GM23338 (cell line): ENCODE data around the gene EEF2K. TPM values are rescaled to one million over a fixed set of nuclear protein-coding genes. Genes with fewer than 3 reads are reported as not detected.

Experiments used
- ATAC-seq: fragments of 200-7000 bp; cut with Tn5 transposase; 3 replicates; pipeline ENCODE4 v1.9.1; 2020
- DNase-seq: peaks from one replicate; pipeline ENCODE4 v3.0.0-alpha.2; 2015; ENCODE audit warnings: low spot score
- H2AFZ ChIP-seq: fragments of 200-600 bp; sonication (generic); 2 replicates; pipeline ENCODE4 v1.8.0; 2016; ENCODE audit warnings: antibody characterized with exemption, mild to moderate bottlenecking, moderate library complexity
- H3F3A ChIP-seq: fragments of 200-600 bp; sonication (generic); replicated peaks from 2 replicates; pipeline ENCODE4 v1.8.0; 2017; ENCODE audit warnings: antibody characterized with exemption, mixed run types, low read depth
- H3K27ac ChIP-seq: fragments of 200-600 bp; sonication (generic); 2 replicates; pipeline ENCODE4 v1.6.1; 2016; ENCODE audit warnings: low read depth
- H3K27me3 ChIP-seq: fragments of 200-600 bp; sonication (generic); 2 replicates; pipeline ENCODE4 v1.8.0; 2016; ENCODE audit warnings: mild to moderate bottlenecking, mixed run types, moderate library complexity; ENCODE audit not compliant: insufficient read depth
- H3K36me3 ChIP-seq: fragments of 200-600 bp; sonication (generic); 2 replicates; pipeline ENCODE4 v1.8.0; 2016; ENCODE audit warnings: mild to moderate bottlenecking; ENCODE audit not compliant: insufficient read depth
- H3K4me1 ChIP-seq: fragments of 200-600 bp; sonication (generic); 2 replicates; pipeline ENCODE4 v1.8.0; 2016; ENCODE audit warnings: mild to moderate bottlenecking, moderate library complexity; ENCODE audit not compliant: insufficient read depth
- H3K4me2 ChIP-seq: fragments of 200-600 bp; sonication (generic); 2 replicates; pipeline ENCODE4 v1.7.1; 2017; ENCODE audit warnings: mixed run types
- H3K4me3 ChIP-seq: fragments of 200-600 bp; sonication (generic); 2 replicates; pipeline ENCODE4 v1.6.1; 2016; ENCODE audit warnings: mixed run types
- H3K79me2 ChIP-seq: fragments of 200-600 bp; sonication (generic); replicated peaks from 2 replicates; pipeline ENCODE4 v1.8.0; 2017; ENCODE audit warnings: mild to moderate bottlenecking; ENCODE audit not compliant: insufficient read depth
- H3K9me2 ChIP-seq: fragments of 200-600 bp; sonication (generic); 2 replicates; pipeline ENCODE4 v1.8.0; 2017; ENCODE audit not compliant: insufficient read depth
- H4K20me1 ChIP-seq: fragments of 200-600 bp; sonication (generic); replicated peaks from 2 replicates; pipeline ENCODE4 v1.8.0; 2017; ENCODE audit warnings: mild to moderate bottlenecking; ENCODE audit not compliant: insufficient read depth
- H3K27ac Mint-ChIP-seq: 2 replicates; pipeline ENCODE4 v1.8.0; 2020; ENCODE audit warnings: inconsistent platforms, mild to moderate bottlenecking, moderate library complexity, mixed read lengths
- H3K27me3 Mint-ChIP-seq: 3 replicates; pipeline ENCODE4 v1.8.0; 2022; ENCODE audit warnings: low read depth, mild to moderate bottlenecking, moderate library complexity, mixed read lengths, inconsistent platforms; ENCODE audit not compliant: insufficient read depth, poor library complexity
- H3K36me3 Mint-ChIP-seq: 3 replicates; pipeline ENCODE4 v1.8.0; 2021; ENCODE audit warnings: low read depth, mild to moderate bottlenecking, inconsistent platforms, moderate library complexity, mixed read lengths
- H3K4me1 Mint-ChIP-seq: 3 replicates; pipeline ENCODE4 v1.8.0; 2020; ENCODE audit warnings: mild to moderate bottlenecking, inconsistent platforms, mixed read lengths
- H3K4me3 Mint-ChIP-seq: 3 replicates; pipeline ENCODE4 v1.8.0; 2021; ENCODE audit warnings: moderate library complexity, mild to moderate bottlenecking, inconsistent platforms, mixed read lengths
- H3K9me3 Mint-ChIP-seq: 3 replicates; pipeline ENCODE4 v1.8.0; 2020; ENCODE audit warnings: moderate library complexity, mild to moderate bottlenecking, inconsistent platforms, mixed read lengths
- CREB1 ChIP-seq: fragments of 250-450 bp; sonication (Bioruptor Pico); IDR thresholded peaks from 2 replicates; pipeline ENCODE4 v1.5.0; 2020; ENCODE audit warnings: low read depth, mild to moderate bottlenecking, moderate library complexity
- EZH2 ChIP-seq: fragments of 200-600 bp; sonication (generic); IDR thresholded peaks from one replicate; pipeline ENCODE4 v1.8.0; 2017; ENCODE audit warnings: antibody characterized with exemption, mild to moderate bottlenecking, low read depth; ENCODE audit not compliant: unreplicated experiment
- EZH2phosphoT487 ChIP-seq: fragments of 200-600 bp; sonication (generic); IDR thresholded peaks from one replicate; pipeline ENCODE4 v1.8.1; 2018; ENCODE audit warnings: antibody characterized with exemption; ENCODE audit not compliant: unreplicated experiment
- JUNB ChIP-seq: IDR thresholded peaks from one replicate; pipeline ENCODE4 v1.6.1; 2016; ENCODE audit warnings: antibody characterized with exemption; ENCODE audit not compliant: unreplicated experiment
- NANOG ChIP-seq: IDR thresholded peaks from 2 replicates; pipeline ENCODE4 v1.6.1; 2016; ENCODE audit warnings: antibody characterized with exemption, borderline replicate concordance
- POLR2AphosphoS5 ChIP-seq: IDR thresholded peaks from 2 replicates; pipeline ENCODE4 v1.6.1; 2016; ENCODE audit warnings: antibody characterized with exemption, low read depth
- REST ChIP-seq: IDR thresholded peaks from one replicate; pipeline ENCODE4 v1.6.1; 2018; ENCODE audit warnings: antibody characterized with exemption; ENCODE audit not compliant: unreplicated experiment
- STAT1 ChIP-seq: IDR thresholded peaks from one replicate; pipeline ENCODE4 v1.6.1; 2016; ENCODE audit warnings: antibody characterized with exemption; ENCODE audit not compliant: unreplicated experiment
- ZNF114 ChIP-seq: fragments of 250-450 bp; sonication (Bioruptor Pico); IDR thresholded peaks from 2 replicates; pipeline ENCODE4 v1.5.0; 2020; ENCODE audit warnings: mild to moderate bottlenecking, moderate library complexity
- ZNF331 ChIP-seq: fragments of 250-450 bp; sonication (Bioruptor Pico); IDR thresholded peaks from 2 replicates; pipeline ENCODE4 v1.5.0; 2020; ENCODE audit warnings: low read depth, mild to moderate bottlenecking, moderate library complexity
- polyA plus RNA-seq: library from polyadenylated mRNA; unstranded; fragments of >200 nt; fragmentation: Nextera tagmentation; extraction: Ambion mirVana; gene quantifications from 2 replicates; pipeline ENCODE4 v1.2.1, GENCODE V29; 2016
- total RNA-seq: library from RNA; depleted of rRNA; stranded (reverse); fragments of >200 nt; shearing (Covaris generic); gene quantifications from 2 replicates; pipeline ENCODE4 v1.2.3, GENCODE V29; 2014
- TF ChIP-seq, protein P1 (sequence below): fragments of 250-450 bp; sonication (Bioruptor Pico); IDR thresholded peaks from 2 replicates; pipeline ENCODE4 v1.5.0; 2020; ENCODE audit warnings: mild to moderate bottlenecking, moderate library complexity
- TF ChIP-seq, protein P2 (sequence below), 2 experiments: fragments of 200-600 bp in 1 of 2; sonication (generic) in 1 of 2; conservative IDR thresholded peaks; 2 replicates each; pipeline versions ENCODE4 v1.5.1 to v1.6.1; 2016 to 2017; ENCODE audit warnings: antibody characterized with exemption in 2 of 2, low read depth in 2 of 2, mild to moderate bottlenecking in 2 of 2, moderate library complexity in 1 of 2
- TF ChIP-seq, protein P3 (sequence below): IDR thresholded peaks from 2 replicates; pipeline ENCODE4 v1.6.1; 2016; ENCODE audit warnings: antibody characterized with exemption

Gene EEF2K
- total and polyA plus RNA-seq, 2 experiments from 2014 or later, result 5.4 to 23.9 TPM

DNA sequence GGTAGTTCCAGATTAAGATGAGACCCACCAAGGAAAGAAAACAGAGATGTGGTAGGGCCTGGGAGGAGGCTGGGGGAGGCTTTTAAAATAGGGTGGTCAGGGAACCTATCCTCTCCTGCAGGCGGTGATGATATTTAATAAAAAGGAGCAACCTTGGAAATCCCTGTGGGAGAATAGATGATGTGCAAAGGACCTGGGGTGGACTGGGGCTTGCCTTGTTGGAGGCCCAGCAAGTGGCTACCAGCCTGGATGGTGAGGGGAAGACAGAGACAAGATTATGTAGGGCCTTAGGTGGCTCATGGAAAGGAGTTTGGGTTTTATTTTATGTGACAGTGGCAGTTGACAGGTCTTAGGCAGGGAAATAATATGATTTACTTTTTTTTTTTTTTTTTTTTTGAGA, 93.0 kb downstream of the EEF2K start:
- peaks cover 9% of the 10 kb centered on the region; the same call in 1 of the 3 replicates for H3K9me3 Mint-ChIP-seq
- H3K4me1 ChIP-seq, result peaks cover 17% of the 10 kb centered on the region
- H3K4me1 Mint-ChIP-seq, result peaks cover 22% of the 10 kb centered on the region
- TF ChIP-seq JUNB, result no peak
- no peak for TF ChIP-seq POLR2AphosphoS5
- TF ChIP-seq, protein P1, sequence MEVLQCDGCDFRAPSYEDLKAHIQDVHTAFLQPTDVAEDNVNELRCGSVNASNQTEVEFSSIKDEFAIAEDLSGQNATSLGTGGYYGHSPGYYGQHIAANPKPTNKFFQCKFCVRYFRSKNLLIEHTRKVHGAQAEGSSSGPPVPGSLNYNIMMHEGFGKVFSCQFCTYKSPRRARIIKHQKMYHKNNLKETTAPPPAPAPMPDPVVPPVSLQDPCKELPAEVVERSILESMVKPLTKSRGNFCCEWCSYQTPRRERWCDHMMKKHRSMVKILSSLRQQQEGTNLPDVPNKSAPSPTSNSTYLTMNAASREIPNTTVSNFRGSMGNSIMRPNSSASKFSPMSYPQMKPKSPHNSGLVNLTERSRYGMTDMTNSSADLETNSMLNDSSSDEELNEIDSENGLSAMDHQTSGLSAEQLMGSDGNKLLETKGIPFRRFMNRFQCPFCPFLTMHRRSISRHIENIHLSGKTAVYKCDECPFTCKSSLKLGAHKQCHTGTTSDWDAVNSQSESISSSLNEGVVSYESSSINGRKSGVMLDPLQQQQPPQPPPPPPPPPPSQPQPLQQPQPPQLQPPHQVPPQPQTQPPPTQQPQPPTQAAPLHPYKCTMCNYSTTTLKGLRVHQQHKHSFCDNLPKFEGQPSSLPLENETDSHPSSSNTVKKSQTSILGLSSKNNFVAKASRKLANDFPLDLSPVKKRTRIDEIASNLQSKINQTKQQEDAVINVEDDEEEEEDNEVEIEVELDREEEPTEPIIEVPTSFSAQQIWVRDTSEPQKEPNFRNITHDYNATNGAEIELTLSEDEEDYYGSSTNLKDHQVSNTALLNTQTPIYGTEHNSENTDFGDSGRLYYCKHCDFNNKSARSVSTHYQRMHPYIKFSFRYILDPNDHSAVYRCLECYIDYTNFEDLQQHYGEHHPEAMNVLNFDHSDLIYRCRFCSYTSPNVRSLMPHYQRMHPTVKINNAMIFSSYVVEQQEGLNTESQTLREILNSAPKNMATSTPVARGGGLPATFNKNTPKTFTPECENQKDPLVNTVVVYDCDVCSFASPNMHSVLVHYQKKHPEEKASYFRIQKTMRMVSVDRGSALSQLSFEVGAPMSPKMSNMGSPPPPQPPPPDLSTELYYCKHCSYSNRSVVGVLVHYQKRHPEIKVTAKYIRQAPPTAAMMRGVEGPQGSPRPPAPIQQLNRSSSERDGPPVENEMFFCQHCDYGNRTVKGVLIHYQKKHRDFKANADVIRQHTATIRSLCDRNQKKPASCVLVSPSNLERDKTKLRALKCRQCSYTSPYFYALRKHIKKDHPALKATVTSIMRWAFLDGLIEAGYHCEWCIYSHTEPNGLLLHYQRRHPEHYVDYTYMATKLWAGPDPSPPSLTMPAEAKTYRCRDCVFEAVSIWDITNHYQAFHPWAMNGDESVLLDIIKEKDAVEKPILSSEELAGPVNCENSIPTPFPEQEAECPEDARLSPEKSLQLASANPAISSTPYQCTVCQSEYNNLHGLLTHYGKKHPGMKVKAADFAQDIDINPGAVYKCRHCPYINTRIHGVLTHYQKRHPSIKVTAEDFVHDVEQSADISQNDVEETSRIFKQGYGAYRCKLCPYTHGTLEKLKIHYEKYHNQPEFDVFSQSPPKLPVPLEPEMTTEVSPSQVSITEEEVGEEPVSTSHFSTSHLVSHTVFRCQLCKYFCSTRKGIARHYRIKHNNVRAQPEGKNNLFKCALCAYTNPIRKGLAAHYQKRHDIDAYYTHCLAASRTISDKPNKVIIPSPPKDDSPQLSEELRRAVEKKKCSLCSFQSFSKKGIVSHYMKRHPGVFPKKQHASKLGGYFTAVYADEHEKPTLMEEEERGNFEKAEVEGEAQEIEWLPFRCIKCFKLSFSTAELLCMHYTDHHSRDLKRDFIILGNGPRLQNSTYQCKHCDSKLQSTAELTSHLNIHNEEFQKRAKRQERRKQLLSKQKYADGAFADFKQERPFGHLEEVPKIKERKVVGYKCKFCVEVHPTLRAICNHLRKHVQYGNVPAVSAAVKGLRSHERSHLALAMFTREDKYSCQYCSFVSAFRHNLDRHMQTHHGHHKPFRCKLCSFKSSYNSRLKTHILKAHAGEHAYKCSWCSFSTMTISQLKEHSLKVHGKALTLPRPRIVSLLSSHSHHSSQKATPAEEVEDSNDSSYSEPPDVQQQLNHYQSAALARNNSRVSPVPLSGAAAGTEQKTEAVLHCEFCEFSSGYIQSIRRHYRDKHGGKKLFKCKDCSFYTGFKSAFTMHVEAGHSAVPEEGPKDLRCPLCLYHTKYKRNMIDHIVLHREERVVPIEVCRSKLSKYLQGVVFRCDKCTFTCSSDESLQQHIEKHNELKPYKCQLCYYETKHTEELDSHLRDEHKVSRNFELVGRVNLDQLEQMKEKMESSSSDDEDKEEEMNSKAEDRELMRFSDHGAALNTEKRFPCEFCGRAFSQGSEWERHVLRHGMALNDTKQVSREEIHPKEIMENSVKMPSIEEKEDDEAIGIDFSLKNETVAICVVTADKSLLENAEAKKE (CRISPR knock-in tag), result no peak
- TF ChIP-seq, protein P2, sequence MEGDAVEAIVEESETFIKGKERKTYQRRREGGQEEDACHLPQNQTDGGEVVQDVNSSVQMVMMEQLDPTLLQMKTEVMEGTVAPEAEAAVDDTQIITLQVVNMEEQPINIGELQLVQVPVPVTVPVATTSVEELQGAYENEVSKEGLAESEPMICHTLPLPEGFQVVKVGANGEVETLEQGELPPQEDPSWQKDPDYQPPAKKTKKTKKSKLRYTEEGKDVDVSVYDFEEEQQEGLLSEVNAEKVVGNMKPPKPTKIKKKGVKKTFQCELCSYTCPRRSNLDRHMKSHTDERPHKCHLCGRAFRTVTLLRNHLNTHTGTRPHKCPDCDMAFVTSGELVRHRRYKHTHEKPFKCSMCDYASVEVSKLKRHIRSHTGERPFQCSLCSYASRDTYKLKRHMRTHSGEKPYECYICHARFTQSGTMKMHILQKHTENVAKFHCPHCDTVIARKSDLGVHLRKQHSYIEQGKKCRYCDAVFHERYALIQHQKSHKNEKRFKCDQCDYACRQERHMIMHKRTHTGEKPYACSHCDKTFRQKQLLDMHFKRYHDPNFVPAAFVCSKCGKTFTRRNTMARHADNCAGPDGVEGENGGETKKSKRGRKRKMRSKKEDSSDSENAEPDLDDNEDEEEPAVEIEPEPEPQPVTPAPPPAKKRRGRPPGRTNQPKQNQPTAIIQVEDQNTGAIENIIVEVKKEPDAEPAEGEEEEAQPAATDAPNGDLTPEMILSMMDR (conservative IDR thresholded peaks at IDR 0.05; ENCODE audit: low read depth in 2 of 2), result no peak
- no peak for TF ChIP-seq REST
- TF ChIP-seq ZNF331, result no peak
- TF ChIP-seq CREB1, result no peak
- no peak for TF ChIP-seq EZH2phosphoT487
- no peak for TF ChIP-seq ZNF114 (CRISPR knock-in tag)
- TF ChIP-seq NANOG, result no peak
- TF ChIP-seq, protein P3, sequence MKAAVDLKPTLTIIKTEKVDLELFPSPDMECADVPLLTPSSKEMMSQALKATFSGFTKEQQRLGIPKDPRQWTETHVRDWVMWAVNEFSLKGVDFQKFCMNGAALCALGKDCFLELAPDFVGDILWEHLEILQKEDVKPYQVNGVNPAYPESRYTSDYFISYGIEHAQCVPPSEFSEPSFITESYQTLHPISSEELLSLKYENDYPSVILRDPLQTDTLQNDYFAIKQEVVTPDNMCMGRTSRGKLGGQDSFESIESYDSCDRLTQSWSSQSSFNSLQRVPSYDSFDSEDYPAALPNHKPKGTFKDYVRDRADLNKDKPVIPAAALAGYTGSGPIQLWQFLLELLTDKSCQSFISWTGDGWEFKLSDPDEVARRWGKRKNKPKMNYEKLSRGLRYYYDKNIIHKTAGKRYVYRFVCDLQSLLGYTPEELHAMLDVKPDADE, result no peak
- no peak for TF ChIP-seq STAT1
- TF ChIP-seq EZH2, result no peak
- H3K27ac Mint-ChIP-seq, result peak overlapping the region; percentile 58; the same call in 1 of the 2 replicates
- peak overlapping the region; percentile 88 for H3K4me2 ChIP-seq
- H3K4me3 ChIP-seq, result peak overlapping the region; percentile 69
- peaks cover 32% of the 10 kb centered on the region for H3K36me3 Mint-ChIP-seq
- H2AFZ ChIP-seq, result no peak overlapping the region
- no peaks in the 10 kb centered on the region for H3K27me3 ChIP-seq
- H3K9me2 ChIP-seq, result no peaks in the 10 kb centered on the region
- peaks cover 18% of the 10 kb centered on the region for H3F3A ChIP-seq
- H3K27me3 Mint-ChIP-seq, result peaks cover 24% of the 10 kb centered on the region
- no peak overlapping the region for H3K27ac ChIP-seq
- H3K36me3 ChIP-seq, result no peaks in the 10 kb centered on the region; the same call in 1 of the 2 replicates
- peaks cover 41% of the 10 kb centered on the region for H4K20me1 ChIP-seq
- no peak for DNase-seq
- H3K79me2 ChIP-seq, result peaks cover 64% of the 10 kb centered on the region
- no peak for ATAC-seq
- peak overlapping the region; percentile 95 for H3K4me3 Mint-ChIP-seq
